Transverse colon (tissue), 4 donors: ENCODE results near the gene ALDH18A1. TPM values are rescaled to one million over a fixed set of nuclear protein-coding genes. Genes with fewer than 3 reads are reported as not detected.

Experiments used
- DNase-seq: peaks from one replicate; pipeline ENCODE4 v3.0.0-alpha.2; 2019
- H3K27ac ChIP-seq, 4 donors: fragments of 200-600 bp; sonication (generic); 2 replicates each; pipeline ENCODE4 v1.5.1; 2016 to 2018; ENCODE audit warnings: inconsistent platforms in 4 of 4
- H3K27me3 ChIP-seq: fragments of 200-600 bp; sonication (generic); 2 replicates; pipeline ENCODE4 v1.5.1; 2017; ENCODE audit warnings: inconsistent platforms
- H3K36me3 ChIP-seq, 4 donors: fragments of 200-600 bp; sonication (generic); 2 replicates each; pipeline ENCODE4 v1.5.1; 2017 to 2019; ENCODE audit warnings: inconsistent platforms in 4 of 4
- H3K4me1 ChIP-seq, 4 donors: fragments of 200-600 bp; sonication (generic); 2 replicates each; pipeline ENCODE4 v1.5.1; 2017 to 2020; ENCODE audit warnings: inconsistent platforms in 4 of 4
- H3K4me3 ChIP-seq, 4 donors: fragments of 200-600 bp; sonication (generic); 1 replicate in 1 of 4; 2 replicates in 3 of 4; pipeline versions ENCODE4 v1.5.1 to v1.6.1; 2017 to 2019; ENCODE audit warnings: inconsistent platforms in 4 of 4
- H3K9me3 ChIP-seq, 2 donors: fragments of 200-600 bp; sonication (generic); 2 replicates each; pipeline ENCODE4 v1.5.1; 2017 to 2019; ENCODE audit warnings: inconsistent platforms in 2 of 2
- CTCF ChIP-seq, 5 experiments: fragments of 200-600 bp in 3 of 5; fragments of 450-650 bp in 2 of 5; sonication (generic) in 3 of 5; IDR thresholded peaks; 1 replicate in 2 of 5; 2 replicates in 3 of 5; pipeline ENCODE4 v1.5.1; 2016 to 2017; ENCODE audit warnings: antibody characterized with exemption in 5 of 5, inconsistent platforms in 3 of 5, mild to moderate bottlenecking in 2 of 5, moderate library complexity in 1 of 5
- EP300 ChIP-seq: sonication (generic); formaldehyde crosslinking; IDR thresholded peaks from one replicate; pipeline ENCODE4 v1.6.1; 2017; ENCODE audit warnings: antibody characterized with exemption, low read depth
- POLR2A ChIP-seq: fragments of 450-650 bp; IDR thresholded peaks from one replicate; pipeline ENCODE4 v1.6.1; 2016; ENCODE audit warnings: antibody characterized with exemption, mild to moderate bottlenecking, moderate library complexity
- POLR2AphosphoS5 ChIP-seq, 3 donors: sonication (generic); formaldehyde crosslinking; IDR thresholded peaks; one replicate each; pipeline ENCODE4 v1.6.1; 2016; ENCODE audit warnings: antibody characterized with exemption in 3 of 3
- WGBS, 2 donors: methylation state at CpG; one replicate each; pipeline ENCODE4 v1.1.5; 2018; ENCODE audit warnings: low coverage in 1 of 2; 5-methylcytosine and 5-hydroxymethylcytosine counted together
- in situ Hi-C, 4 donors: fragments of 200-750 bp; cut with MboI; loops; one replicate each; pipeline versions ENCODE4 v1.15.0 to v1.15.1; 2017; ENCODE audit warnings: low sequenced_read_pairs in 3 of 4, low pct_ligation_motif_present in 1 of 4, low pct_unique_long_range_greater_than_20kb in 1 of 4
- intact Hi-C: fragments of 100-400 bp; cut with DNase I; formaldehyde crosslinking; loops from one replicate; pipeline ENCODE4 v1.15.1; 2023; ENCODE audit warnings: low total_unique reads
- total RNA-seq, 4 donors: library from RNA; depleted of rRNA; stranded (reverse); fragments of >200 nt; gene quantifications; one replicate each; pipeline ENCODE4 v1.1.0, GENCODE V29; 2016

Gene ALDH18A1
- total RNA-seq, 4 donors from 2014 or later = 98.7 to 130 (median 116) TPM

- Histone ChIP-seq H3K27me3 (no peaks in the 10 kb centered on the region), H3K4me3 (no peak overlapping the region), H3K9me3 (no peaks in the 10 kb centered on the region), H3K4me1 (no peaks in the 10 kb centered on the region), H3K27ac (no peak overlapping the region), H3K36me3 (no peaks in the 10 kb centered on the region)
- TF ChIP-seq CTCF (IDR thresholded peaks at IDR 0.05) (no peak), POLR2A (no peak), EP300 (no peak), POLR2AphosphoS5 (IDR thresholded peaks at IDR 0.05) (no peak)
- 73 to 91% methylated on average over 7 to 11 of the region's 11 CpGs for WGBS, 2 donors
- intact Hi-C loops = no loop called here
- DNase-seq = no peak
- in situ Hi-C loops = no loop called here
These were observed 81.7 kb downstream of the ALDH18A1 start for GRCh38 chr10:95574649-95575365.

- intact Hi-C loops = no loop called here
- DNase-seq = no peak
- H3K4me1 ChIP-seq = no peaks in the 10 kb centered on the region
- no peaks in the 10 kb centered on the region for H3K36me3 ChIP-seq
- H3K4me3 ChIP-seq = no peak overlapping the region
- WGBS, 2 donors = 81 to 88% methylated on average over 4 to 6 of the region's 6 CpGs
- no peak for TF ChIP-seq POLR2A
- no peak for TF ChIP-seq EP300
- no peak overlapping the region for H3K27ac ChIP-seq
- no peaks in the 10 kb centered on the region for H3K9me3 ChIP-seq
- no peaks in the 10 kb centered on the region for H3K27me3 ChIP-seq
- in situ Hi-C loops = no loop called here
These were observed 82.4 kb downstream of the ALDH18A1 start for GRCh38 chr10:95573964-95574604.

GRCh38 chr10:95573527-95573926 is 83.0 kb downstream of the ALDH18A1 start:
- 76 to 78% methylated on average over 3 of the region's 3 CpGs for WGBS, 2 donors
- Histone ChIP-seq H3K4me3 (no peak overlapping the region), H3K9me3 (no peaks in the 10 kb centered on the region), H3K27ac (no peak overlapping the region), H3K36me3 (no peaks in the 10 kb centered on the region), H3K4me1 (peaks cover 0 to under 1% (median 0%) of the 10 kb centered on the region in 4 donors), H3K27me3 (no peaks in the 10 kb centered on the region)
- in situ Hi-C loops (no loop called here), intact Hi-C loops (no loop called here)
- TF ChIP-seq CTCF (IDR thresholded peaks at IDR 0.05) (no peak), POLR2A (no peak), EP300 (no peak), POLR2AphosphoS5 (IDR thresholded peaks at IDR 0.05) (no peak)
- no peak for DNase-seq

GRCh38 chr10:95572131-95572820 is 84.2 kb downstream of the ALDH18A1 start:
- WGBS, 2 donors = 80 to 85% methylated on average over 7 of the region's 7 CpGs
- Histone ChIP-seq H3K36me3 (no peaks in the 10 kb centered on the region), H3K9me3 (no peaks in the 10 kb centered on the region), H3K27ac (no peak overlapping the region), H3K27me3 (no peaks in the 10 kb centered on the region), H3K4me1 (peaks cover 0 to 11% (median 5%) of the 10 kb centered on the region in 4 donors), H3K4me3 (no peak overlapping the region)
- TF ChIP-seq POLR2A (no peak), EP300 (no peak), CTCF (IDR thresholded peaks at IDR 0.05) (no peak), POLR2AphosphoS5 (IDR thresholded peaks at IDR 0.05) (no peak)
- intact Hi-C loops (no loop called here), in situ Hi-C loops (no loop called here)
- DNase-seq = no peak
